HG02938 (cell line): ENCODE results near the gene SH3BP1.
A peak's percentile ranks its signal among the peaks of the same experiment; 100 is the strongest.

Experiments used
- ATAC-seq: cut with Tn5 transposase; IDR thresholded peaks from one replicate; pipeline ENCODE4 v1.9.1; 2021; ENCODE audit warnings: mild to moderate bottlenecking, moderate library complexity; ENCODE audit not compliant: unreplicated experiment

The SH3BP1 gene

GRCh38 chr22:37658133-37659065 is 18.9 kb downstream of the SH3BP1 start, which contains the start of gene PDXP:
PDXP (plus strand) TSS chr22:37658723; CDS start chr22:37658783, 60 bp downstream.
- ATAC-seq, result peak; percentile 85

- no peak for ATAC-seq
These were observed 19.8 kb downstream of the SH3BP1 start for GRCh38 chr22:37659066-37659896.

GRCh38 chr22:37659897-37660708 is 20.6 kb downstream of the SH3BP1 start:
- ATAC-seq, result no peak

GRCh38 chr22:37660709-37661045 is 21.2 kb downstream of the SH3BP1 start:
- ATAC-seq, result no peak

- ATAC-seq, result no peak
These were observed 21.9 kb downstream of the SH3BP1 start for GRCh38 chr22:37661160-37661924.

- no peak for ATAC-seq
These were observed 22.6 kb downstream of the SH3BP1 start for GRCh38 chr22:37662039-37662438.

GRCh38 chr22:37663521-37664140 is 24.2 kb downstream of the SH3BP1 start:
- ATAC-seq, result no peak

GRCh38 chr22:37664249-37665101 is 25.0 kb downstream of the SH3BP1 start:
- ATAC-seq, result no peak

- ATAC-seq, result no peak
These were observed 26.0 kb downstream of the SH3BP1 start for GRCh38 chr22:37665487-37665886.

- ATAC-seq, result no peak
These were observed 30.1 kb downstream of the SH3BP1 start for GRCh38 chr22:37669586-37669985.

- no peak for ATAC-seq
These were observed 32.9 kb downstream of the SH3BP1 start for GRCh38 chr22:37672206-37672919.

- ATAC-seq, result no peak
These were observed 33.5 kb downstream of the SH3BP1 start for GRCh38 chr22:37672920-37673455.

GRCh38 chr22:37674248-37674647 is 34.8 kb downstream of the SH3BP1 start:
- no peak for ATAC-seq

- no peak for ATAC-seq
These were observed 35.8 kb downstream of the SH3BP1 start, which contains the start of gene LGALS1 for GRCh38 chr22:37674951-37675929. LGALS1 (plus strand) TSS chr22:37675636; CDS start chr22:37675703, 67 bp downstream.

GRCh38 chr22:37675930-37676735 is 36.7 kb downstream of the SH3BP1 start:
- ATAC-seq, result no peak
